ENCODE results near the gene KRTAP10-7.
"Not testable (repeated sequence)": the region's sequence is repeated elsewhere in the genome, so short reads cannot be mapped to it uniquely, and the experiment has no call there.

The KRTAP10-7 gene

GRCh38 chr21:44590897-44591800 lies 9.2 kb upstream of the KRTAP10-7 start:
- not testable (repeated sequence) for DNase-seq (ENCODE audit: low spot score)

- DNase-seq (ENCODE audit: low spot score): not testable (repeated sequence)
Observed at GRCh38 chr21:44591801-44592130, 8.6 kb upstream of the KRTAP10-7 start.

- no peak for DNase-seq (ENCODE audit: low spot score)
Observed at GRCh38 chr21:44592446-44593311, 7.7 kb upstream of the KRTAP10-7 start, which contains the start of gene KRTAP10-6. KRTAP10-6 (minus strand) TSS chr21:44592505; CDS start chr21:44592484, 21 bp downstream.

- no peak for DNase-seq (ENCODE audit: low spot score)
Observed at GRCh38 chr21:44593598-44594405, 6.6 kb upstream of the KRTAP10-7 start.

- no peak for DNase-seq (ENCODE audit: low spot score)
Observed at GRCh38 chr21:44594406-44594916, 5.9 kb upstream of the KRTAP10-7 start.

- no peak for DNase-seq (ENCODE audit: low spot score)
Observed at GRCh38 chr21:44595524-44595923, 4.9 kb upstream of the KRTAP10-7 start.

- no peak for DNase-seq (ENCODE audit: low spot score)
Observed at GRCh38 chr21:44596068-44596725, 4.2 kb upstream of the KRTAP10-7 start.

GRCh38 chr21:44598061-44598460 lies 2.3 kb upstream of the KRTAP10-7 start:
- DNase-seq (ENCODE audit: low spot score): no peak

- DNase-seq (ENCODE audit: low spot score): no peak
Observed at GRCh38 chr21:44599264-44600029, 950 bp upstream of the KRTAP10-7 start.

GRCh38 chr21:44601091-44601490 lies 694 bp downstream of the KRTAP10-7 start:
- not testable (repeated sequence) for DNase-seq (ENCODE audit: low spot score)

- DNase-seq (ENCODE audit: low spot score): no peak
Observed at GRCh38 chr21:44601596-44602462, 1.4 kb downstream of the KRTAP10-7 start.

GRCh38 chr21:44602463-44602850 lies 2.1 kb downstream of the KRTAP10-7 start:
- no peak for DNase-seq (ENCODE audit: low spot score)

- DNase-seq (ENCODE audit: low spot score): no peak
Observed at GRCh38 chr21:44603109-44603875, 2.9 kb downstream of the KRTAP10-7 start.

- DNase-seq (ENCODE audit: low spot score): no peak
Observed at GRCh38 chr21:44603911-44604310, 3.5 kb downstream of the KRTAP10-7 start.

GRCh38 chr21:44606495-44606894 lies 6.1 kb downstream of the KRTAP10-7 start:
- no peak for DNase-seq (ENCODE audit: low spot score)

GRCh38 chr21:44609193-44609592 lies 8.8 kb downstream of the KRTAP10-7 start:
- DNase-seq (ENCODE audit: low spot score): no peak

- DNase-seq (ENCODE audit: low spot score): not testable (repeated sequence)
Observed at GRCh38 chr21:44610157-44610843, 9.9 kb downstream of the KRTAP10-7 start.

GRCh38 chr21:44611551-44611950 lies 11.2 kb downstream of the KRTAP10-7 start:
- DNase-seq (ENCODE audit: low spot score): no peak
